Measurements from ENCODE around the gene PDCD2.

Gene PDCD2

DNA sequence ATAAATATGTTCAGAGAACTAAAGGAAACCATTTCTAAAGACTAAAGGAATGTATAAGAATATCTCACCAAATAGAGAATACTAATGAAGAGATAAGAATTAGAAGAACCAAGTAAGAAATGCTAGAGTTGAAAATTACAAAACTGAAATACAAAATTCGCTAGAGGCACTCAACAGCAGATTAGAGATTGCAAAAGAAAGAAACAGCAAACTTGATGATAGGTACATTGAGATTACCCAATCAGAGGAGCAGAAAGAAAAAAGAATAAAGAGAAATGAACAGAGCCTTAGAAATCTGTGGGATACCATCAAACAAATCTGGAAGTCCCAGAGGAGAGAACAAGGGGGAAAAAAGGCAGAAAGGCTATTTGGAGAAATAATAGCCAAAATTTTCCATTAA, 6.3 kb upstream of the PDCD2 start:
- no peaks in the 10 kb centered on the region for H3K36me3 ChIP-seq (ENCODE audit: insufficient read depth, insufficient read length, low read length)
- TF ChIP-seq SUZ12 (IDR thresholded peaks at IDR 0.05; ENCODE audit: extremely low read depth, insufficient read depth, insufficient read length) (no peak), ZNF274 (IDR thresholded peaks at IDR 0.05; ENCODE audit: low read depth, low read length) (no peak), YY1 (IDR thresholded peaks at IDR 0.05; ENCODE audit: insufficient read depth, insufficient read length) (no peak)
- H3K9me3 ChIP-seq (ENCODE audit: insufficient read depth, low read length), result peaks cover 41% of the 10 kb centered on the region
- H3K4me3 ChIP-seq (ENCODE audit: insufficient read length, low read depth), result no peak overlapping the region
- DNase-seq (ENCODE audit: low read depth, low spot score), result no peak
- no peak overlapping the region for H3K9ac ChIP-seq (ENCODE audit: insufficient read length, low read depth)
- no peaks in the 10 kb centered on the region for H3K27me3 ChIP-seq (ENCODE audit: insufficient read depth, insufficient read length)
- no peaks in the 10 kb centered on the region for H3K4me1 ChIP-seq (ENCODE audit: insufficient read depth, insufficient read length)

DNA sequence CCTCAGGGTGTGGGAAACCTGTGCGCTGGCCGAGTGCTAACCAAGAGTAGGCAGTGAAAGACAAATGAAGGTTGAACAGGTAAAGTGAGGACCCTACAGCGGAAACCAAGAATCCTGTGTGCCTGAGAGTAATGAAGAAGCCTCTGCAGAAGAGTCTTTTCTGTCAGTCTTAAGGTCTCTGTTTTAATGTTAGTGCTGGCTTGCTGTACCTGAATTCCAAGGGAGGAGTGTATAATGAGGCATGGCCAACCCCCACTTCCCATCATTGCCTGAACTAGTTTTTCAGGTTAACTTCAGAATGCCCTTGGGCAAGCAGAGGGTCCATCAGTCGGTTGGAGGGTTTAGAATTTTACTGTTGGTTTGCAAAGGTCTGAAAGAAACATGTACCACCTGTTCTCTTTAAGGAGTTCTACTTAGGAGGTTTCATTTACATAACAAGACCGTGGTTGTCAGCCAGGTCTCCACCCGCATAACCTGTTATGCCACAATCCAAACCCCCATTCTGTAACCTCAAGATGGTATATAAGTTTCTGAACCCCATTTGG, 589 bp upstream of the PDCD2 start:
- H3K9me3 ChIP-seq (ENCODE audit: insufficient read depth, low read length), result peaks cover 7% of the 10 kb centered on the region; the same call in 1 of the 2 replicates
- no peaks in the 10 kb centered on the region for H3K4me1 ChIP-seq (ENCODE audit: insufficient read depth, insufficient read length)
- peak overlapping the region; percentile 95 for H3K9ac ChIP-seq (ENCODE audit: insufficient read length, low read depth)
- peak overlapping the region; percentile 93 for H3K4me3 ChIP-seq (ENCODE audit: insufficient read length, low read depth)
- peaks cover 31% of the 10 kb centered on the region for H3K36me3 ChIP-seq (ENCODE audit: insufficient read depth, insufficient read length, low read length)
- no peak for DNase-seq (ENCODE audit: low read depth, low spot score)
- TF ChIP-seq ZNF274 (IDR thresholded peaks at IDR 0.05; ENCODE audit: low read depth, low read length) (no peak), SUZ12 (IDR thresholded peaks at IDR 0.05; ENCODE audit: extremely low read depth, insufficient read depth, insufficient read length) (no peak), YY1 (IDR thresholded peaks at IDR 0.05; ENCODE audit: insufficient read depth, insufficient read length) (no peak)
- H3K27me3 ChIP-seq (ENCODE audit: insufficient read depth, insufficient read length), result no peaks in the 10 kb centered on the region

GRCh38 chr6:170583756-170584180, 669 bp downstream of the PDCD2 start:
- no peaks in the 10 kb centered on the region for H3K4me1 ChIP-seq (ENCODE audit: insufficient read depth, insufficient read length)
- no peaks in the 10 kb centered on the region for H3K27me3 ChIP-seq (ENCODE audit: insufficient read depth, insufficient read length)
- peak overlapping the region; percentile 93 for H3K4me3 ChIP-seq (ENCODE audit: insufficient read length, low read depth)
- peaks cover 43% of the 10 kb centered on the region for H3K36me3 ChIP-seq (ENCODE audit: insufficient read depth, insufficient read length, low read length)
- no peak for TF ChIP-seq SUZ12 (IDR thresholded peaks at IDR 0.05; ENCODE audit: extremely low read depth, insufficient read depth, insufficient read length)
- H3K9me3 ChIP-seq (ENCODE audit: insufficient read depth, low read length), result no peaks in the 10 kb centered on the region
- peak overlapping the region; percentile 95 for H3K9ac ChIP-seq (ENCODE audit: insufficient read length, low read depth)
- DNase-seq (ENCODE audit: low read depth, low spot score), result no peak

- Histone ChIP-seq H3K4me3 (ENCODE audit: insufficient read length, low read depth) (no peak overlapping the region), H3K9ac (ENCODE audit: insufficient read length, low read depth) (no peak overlapping the region), H3K36me3 (ENCODE audit: insufficient read depth, insufficient read length, low read length) (peaks cover 83% of the 10 kb centered on the region), H3K9me3 (ENCODE audit: insufficient read depth, low read length) (no peaks in the 10 kb centered on the region), H3K4me1 (ENCODE audit: insufficient read depth, insufficient read length) (no peaks in the 10 kb centered on the region), H3K27me3 (ENCODE audit: insufficient read depth, insufficient read length) (no peaks in the 10 kb centered on the region)
- no peak for TF ChIP-seq YY1 (IDR thresholded peaks at IDR 0.05; ENCODE audit: insufficient read depth, insufficient read length)
- no peak for TF ChIP-seq ZNF274 (IDR thresholded peaks at IDR 0.05; ENCODE audit: low read depth, low read length)
- no peak for TF ChIP-seq SUZ12 (IDR thresholded peaks at IDR 0.05; ENCODE audit: extremely low read depth, insufficient read depth, insufficient read length)
- DNase-seq (ENCODE audit: low read depth, low spot score), result no peak
Measured at GRCh38 chr6:170578909-170579308, 5.5 kb downstream of the PDCD2 start.

- peaks cover 85% of the 10 kb centered on the region for H3K36me3 ChIP-seq (ENCODE audit: insufficient read depth, insufficient read length, low read length)
- TF ChIP-seq YY1 (IDR thresholded peaks at IDR 0.05; ENCODE audit: insufficient read depth, insufficient read length) (no peak), SUZ12 (IDR thresholded peaks at IDR 0.05; ENCODE audit: extremely low read depth, insufficient read depth, insufficient read length) (no peak), ZNF274 (IDR thresholded peaks at IDR 0.05; ENCODE audit: low read depth, low read length) (no peak)
- no peaks in the 10 kb centered on the region for H3K27me3 ChIP-seq (ENCODE audit: insufficient read depth, insufficient read length)
- H3K4me3 ChIP-seq (ENCODE audit: insufficient read length, low read depth), result no peak overlapping the region
- no peak overlapping the region for H3K9ac ChIP-seq (ENCODE audit: insufficient read length, low read depth)
- DNase-seq (ENCODE audit: low read depth, low spot score), result no peak
- H3K4me1 ChIP-seq (ENCODE audit: insufficient read depth, insufficient read length), result no peaks in the 10 kb centered on the region
- H3K9me3 ChIP-seq (ENCODE audit: insufficient read depth, low read length), result no peaks in the 10 kb centered on the region
Measured at GRCh38 chr6:170575250-170575649, 9.2 kb downstream of the PDCD2 start.

GRCh38 chr6:170572704-170573466, 11.6 kb downstream of the PDCD2 start:
- H3K27me3 ChIP-seq (ENCODE audit: insufficient read depth, insufficient read length), result no peaks in the 10 kb centered on the region
- no peaks in the 10 kb centered on the region for H3K9me3 ChIP-seq (ENCODE audit: insufficient read depth, low read length)
- no peak for DNase-seq (ENCODE audit: low read depth, low spot score)
- H3K4me3 ChIP-seq (ENCODE audit: insufficient read length, low read depth), result no peak overlapping the region
- no peak overlapping the region for H3K9ac ChIP-seq (ENCODE audit: insufficient read length, low read depth)
- H3K4me1 ChIP-seq (ENCODE audit: insufficient read depth, insufficient read length), result no peaks in the 10 kb centered on the region
- no peak for TF ChIP-seq SUZ12 (IDR thresholded peaks at IDR 0.05; ENCODE audit: extremely low read depth, insufficient read depth, insufficient read length)
- no peak for TF ChIP-seq YY1 (IDR thresholded peaks at IDR 0.05; ENCODE audit: insufficient read depth, insufficient read length)
- no peak for TF ChIP-seq ZNF274 (IDR thresholded peaks at IDR 0.05; ENCODE audit: low read depth, low read length)
- H3K36me3 ChIP-seq (ENCODE audit: insufficient read depth, insufficient read length, low read length), result peaks cover 78% of the 10 kb centered on the region

- no peak overlapping the region for H3K4me3 ChIP-seq (ENCODE audit: insufficient read length, low read depth)
- no peaks in the 10 kb centered on the region for H3K27me3 ChIP-seq (ENCODE audit: insufficient read depth, insufficient read length)
- no peak overlapping the region for H3K9ac ChIP-seq (ENCODE audit: insufficient read length, low read depth)
- no peak for DNase-seq (ENCODE audit: low read depth, low spot score)
- no peaks in the 10 kb centered on the region for H3K4me1 ChIP-seq (ENCODE audit: insufficient read depth, insufficient read length)
- peaks cover 83% of the 10 kb centered on the region for H3K36me3 ChIP-seq (ENCODE audit: insufficient read depth, insufficient read length, low read length)
- TF ChIP-seq ZNF274 (IDR thresholded peaks at IDR 0.05; ENCODE audit: low read depth, low read length), result no peak
- TF ChIP-seq SUZ12 (IDR thresholded peaks at IDR 0.05; ENCODE audit: extremely low read depth, insufficient read depth, insufficient read length), result no peak
- TF ChIP-seq YY1 (IDR thresholded peaks at IDR 0.05; ENCODE audit: insufficient read depth, insufficient read length), result no peak
- no peaks in the 10 kb centered on the region for H3K9me3 ChIP-seq (ENCODE audit: insufficient read depth, low read length)
Measured at GRCh38 chr6:170564936-170565530, 19.4 kb downstream of the PDCD2 start.
